ENCODE results near the gene LNPEP. TPM values are rescaled to one million over a fixed set of nuclear protein-coding genes. Genes with fewer than 3 reads are reported as not detected.

LNPEP gene
- total and polyA plus RNA-seq, 10 of the 15 experiments (the other 5 are each of a cell fraction or from before 2014, with no cell fraction given), result 5.6 to 54.9 (median 25.0) TPM

GRCh38 chr5:96934708-96935558 is 947 bp upstream of the LNPEP start (continued):
- TF ChIP-seq, protein P1, sequence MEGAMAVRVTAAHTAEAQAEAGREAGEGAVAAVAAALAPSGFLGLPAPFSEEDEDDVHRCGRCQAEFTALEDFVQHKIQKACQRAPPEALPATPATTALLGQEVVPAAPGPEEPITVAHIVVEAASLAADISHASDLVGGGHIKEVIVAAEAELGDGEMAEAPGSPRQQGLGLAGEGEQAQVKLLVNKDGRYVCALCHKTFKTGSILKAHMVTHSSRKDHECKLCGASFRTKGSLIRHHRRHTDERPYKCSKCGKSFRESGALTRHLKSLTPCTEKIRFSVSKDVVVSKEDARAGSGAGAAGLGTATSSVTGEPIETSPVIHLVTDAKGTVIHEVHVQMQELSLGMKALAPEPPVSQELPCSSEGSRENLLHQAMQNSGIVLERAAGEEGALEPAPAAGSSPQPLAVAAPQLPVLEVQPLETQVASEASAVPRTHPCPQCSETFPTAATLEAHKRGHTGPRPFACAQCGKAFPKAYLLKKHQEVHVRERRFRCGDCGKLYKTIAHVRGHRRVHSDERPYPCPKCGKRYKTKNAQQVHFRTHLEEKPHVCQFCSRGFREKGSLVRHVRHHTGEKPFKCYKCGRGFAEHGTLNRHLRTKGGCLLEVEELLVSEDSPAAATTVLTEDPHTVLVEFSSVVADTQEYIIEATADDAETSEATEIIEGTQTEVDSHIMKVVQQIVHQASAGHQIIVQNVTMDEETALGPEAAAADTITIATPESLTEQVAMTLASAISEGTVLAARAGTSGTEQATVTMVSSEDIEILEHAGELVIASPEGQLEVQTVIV (IDR thresholded peaks at IDR 0.05; ENCODE audit: borderline replicate concordance, partially characterized antibody), result peak; percentile 26
- TF ChIP-seq RB1 (IDR thresholded peaks at IDR 0.05; ENCODE audit: borderline replicate concordance) (peak; percentile 73; the same call in 1 of the 2 replicates), POLR2A (IDR thresholded peaks at IDR 0.05; ENCODE audit: low read depth, low read length) (peak; percentile 85), HDAC2 (IDR thresholded peaks at IDR 0.05) (no peak), GABPA (IDR thresholded peaks at IDR 0.05; ENCODE audit: low read depth) (no peak), SMARCA5 (IDR thresholded peaks at IDR 0.05) (no peak; the same call in 1 of the 2 replicates), RCOR1 (conservative IDR thresholded peaks at IDR 0.05; ENCODE audit: low read depth, low read length) (no peak), RUNX3 (IDR thresholded peaks at IDR 0.05; ENCODE audit: low read length) (no peak), CTCF (IDR thresholded peaks at IDR 0.05 in 2 of 3, conservative IDR thresholded peaks at IDR 0.05 in 1 of 3; ENCODE audit: control insufficient read depth in 2 of 3, extremely low read depth in 1 of 3, insufficient read depth in 1 of 3, low read depth in 3 of 3, low read length in 3 of 3) (no peak), ZZZ3 (IDR thresholded peaks at IDR 0.05; ENCODE audit: control insufficient read depth, insufficient read length, low read depth) (no peak), SUZ12 (IDR thresholded peaks at IDR 0.05; ENCODE audit: unreplicated experiment) (no peak), PML (IDR thresholded peaks at IDR 0.05; ENCODE audit: low read length) (no peak), SUPT20H (IDR thresholded peaks at IDR 0.05; ENCODE audit: borderline replicate concordance, control insufficient read depth, low read depth, low read length) (no peak), DPF2 (IDR thresholded peaks at IDR 0.05) (peak; percentile 94), STAT1 (conservative IDR thresholded peaks at IDR 0.05) (peak; percentile 83), NRF1 (conservative IDR thresholded peaks at IDR 0.05; ENCODE audit: low read depth, low read length) (no peak), ZBTB33 (IDR thresholded peaks at IDR 0.05) (no peak), HDGF (IDR thresholded peaks at IDR 0.05) (peak; percentile 91), MTA3 (IDR thresholded peaks at IDR 0.05; ENCODE audit: borderline replicate concordance, low read length) (no peak), GATAD2B (conservative IDR thresholded peaks at IDR 0.05; ENCODE audit: low read depth) (peak; percentile 98)
- TF ChIP-seq, protein P2, sequence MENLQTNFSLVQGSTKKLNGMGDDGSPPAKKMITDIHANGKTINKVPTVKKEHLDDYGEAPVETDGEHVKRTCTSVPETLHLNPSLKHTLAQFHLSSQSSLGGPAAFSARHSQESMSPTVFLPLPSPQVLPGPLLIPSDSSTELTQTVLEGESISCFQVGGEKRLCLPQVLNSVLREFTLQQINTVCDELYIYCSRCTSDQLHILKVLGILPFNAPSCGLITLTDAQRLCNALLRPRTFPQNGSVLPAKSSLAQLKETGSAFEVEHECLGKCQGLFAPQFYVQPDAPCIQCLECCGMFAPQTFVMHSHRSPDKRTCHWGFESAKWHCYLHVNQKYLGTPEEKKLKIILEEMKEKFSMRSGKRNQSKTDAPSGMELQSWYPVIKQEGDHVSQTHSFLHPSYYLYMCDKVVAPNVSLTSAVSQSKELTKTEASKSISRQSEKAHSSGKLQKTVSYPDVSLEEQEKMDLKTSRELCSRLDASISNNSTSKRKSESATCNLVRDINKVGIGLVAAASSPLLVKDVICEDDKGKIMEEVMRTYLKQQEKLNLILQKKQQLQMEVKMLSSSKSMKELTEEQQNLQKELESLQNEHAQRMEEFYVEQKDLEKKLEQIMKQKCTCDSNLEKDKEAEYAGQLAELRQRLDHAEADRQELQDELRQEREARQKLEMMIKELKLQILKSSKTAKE (IDR thresholded peaks at IDR 0.05; ENCODE audit: low read depth, poor library complexity, severe bottlenecking), result no peak

Data from GM12878 (cell line).